Stimulated activated naive CD8-positive, alpha-beta T cell treated with anti-CD3 and anti-CD28 coated beads, Interleukin-15, amount 100 ng/mL, for 72 hours (primary cell): ENCODE measurements around the gene SLIT3.

Experiments used
- ATAC-seq: fragments of 150-1000 bp; cut with Tn5 transposase; 2 replicates; pipeline ENCODE4 v1.10.0; 2021; ENCODE audit warnings: mild to moderate bottlenecking, moderate library complexity
- DNase-seq, 2 donors: peaks; one replicate each; pipeline ENCODE4 v3.0.0; 2021 to 2022
- H3K27ac Mint-ChIP-seq, 2 donors: one replicate each; pipeline ENCODE4 v1.8.0; 2022; ENCODE audit warnings: mild to moderate bottlenecking in 2 of 2, mixed read lengths in 2 of 2, moderate library complexity in 2 of 2
- H3K27me3 Mint-ChIP-seq: one replicate; pipeline ENCODE4 v1.8.0; 2022; ENCODE audit warnings: mixed read lengths
- H3K4me1 Mint-ChIP-seq: one replicate; pipeline ENCODE4 v1.8.0; 2022; ENCODE audit warnings: mild to moderate bottlenecking, mixed read lengths
- H3K4me3 Mint-ChIP-seq, 2 donors: one replicate each; pipeline ENCODE4 v1.8.0; 2022; ENCODE audit warnings: mild to moderate bottlenecking in 2 of 2, mixed read lengths in 2 of 2, moderate library complexity in 1 of 2
- H3K9me3 Mint-ChIP-seq, 2 donors: one replicate each; pipeline ENCODE4 v1.8.0; 2022; ENCODE audit warnings: mixed read lengths in 2 of 2

The SLIT3 gene

DNA sequence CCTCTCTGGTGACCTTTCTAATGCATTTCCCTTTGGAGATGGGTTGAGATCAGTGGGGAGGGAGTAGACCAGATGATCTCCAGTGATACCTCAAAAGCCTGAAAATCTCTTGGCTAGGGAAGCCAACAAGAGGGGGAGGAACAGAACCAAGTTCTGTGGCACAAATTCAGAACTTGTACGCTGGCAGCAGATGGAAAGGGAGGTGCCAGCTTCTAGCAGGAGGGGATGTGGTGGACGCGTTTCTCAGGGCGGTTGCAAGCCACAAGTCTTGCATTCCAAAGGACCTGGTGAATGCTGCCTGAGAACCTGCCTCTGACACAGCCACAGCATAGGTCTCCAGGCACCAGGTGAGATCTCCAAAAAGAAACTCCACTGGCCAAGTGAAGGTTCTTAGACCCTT is 13.4 kb downstream of the SLIT3 start:
- Mint-ChIP-seq H3K27ac (no peak overlapping the region), H3K27me3 (no peaks in the 10 kb centered on the region), H3K4me3 (no peak overlapping the region), H3K9me3 (peaks cover 0 to 28% of the 10 kb centered on the region in 2 donors), H3K4me1 (no peaks in the 10 kb centered on the region)
- no peak for ATAC-seq
- no peak for DNase-seq

DNA sequence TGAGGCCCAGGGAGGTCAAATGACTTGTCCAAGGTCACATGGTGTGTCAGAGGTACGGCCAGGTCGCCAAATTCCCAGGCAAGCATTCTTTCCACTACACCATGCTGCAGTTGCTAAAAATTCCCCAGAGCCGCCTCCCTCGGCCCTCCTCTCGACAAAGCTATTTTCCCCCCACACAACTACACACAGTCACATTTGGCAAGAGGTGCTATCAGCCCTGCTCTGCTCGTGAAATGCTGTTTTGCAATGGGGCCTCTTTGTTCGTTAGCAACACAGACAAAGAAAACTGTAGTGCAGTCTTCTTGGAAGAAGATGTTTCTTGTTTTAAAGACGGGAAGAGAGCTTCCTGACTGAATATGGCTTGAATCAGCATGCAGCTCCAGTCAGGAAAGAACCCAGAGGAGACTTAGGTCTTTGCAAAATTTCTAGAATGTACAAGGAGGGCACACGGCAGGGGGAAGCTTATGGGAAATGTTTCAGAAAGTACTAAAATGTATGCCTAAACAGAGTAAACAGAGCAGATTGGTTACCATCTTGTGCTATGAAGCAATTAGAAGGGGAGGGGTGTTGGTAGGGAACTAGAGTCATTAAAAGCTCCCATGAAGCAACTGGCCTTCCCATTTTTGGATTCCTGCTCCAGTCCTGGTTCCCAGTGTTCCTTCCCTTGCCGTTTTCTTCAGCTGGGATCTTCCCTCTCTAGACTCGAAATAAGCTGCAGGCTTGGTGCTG is 14.2 kb downstream of the SLIT3 start:
- H3K9me3 Mint-ChIP-seq = peaks cover 0 to 28% of the 10 kb centered on the region in 2 donors

DNA sequence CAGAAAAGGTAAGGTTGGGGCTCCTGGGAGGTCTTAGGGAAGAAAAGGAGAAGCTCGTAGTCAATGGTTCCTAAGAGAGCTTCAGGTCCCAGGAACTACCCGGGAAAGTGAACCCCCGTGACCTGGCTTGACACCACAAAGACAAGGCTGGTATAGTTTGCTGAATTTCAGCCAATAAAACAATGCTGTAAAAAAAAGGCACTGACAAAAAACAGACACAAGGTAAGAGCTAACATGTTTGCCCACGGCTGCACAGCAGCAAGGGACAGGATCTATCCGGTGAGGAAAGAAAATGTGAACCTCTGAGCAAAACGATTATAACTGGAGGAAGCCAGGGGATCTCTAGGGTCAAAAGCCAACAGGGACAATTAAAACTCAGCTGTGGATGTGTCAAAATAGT is 17.1 kb downstream of the SLIT3 start:
- Mint-ChIP-seq H3K4me3 (no peak overlapping the region), H3K27ac (no peak overlapping the region), H3K4me1 (no peaks in the 10 kb centered on the region), H3K9me3 (peaks cover 0 to 28% of the 10 kb centered on the region in 2 donors), H3K27me3 (no peaks in the 10 kb centered on the region)
- no peak for DNase-seq
- ATAC-seq = no peak

More for the DNA sequence above, 14.2 kb downstream of the SLIT3 start:
- Mint-ChIP-seq H3K4me3 (no peak overlapping the region), H3K4me1 (no peaks in the 10 kb centered on the region), H3K27ac (no peak overlapping the region), H3K27me3 (no peaks in the 10 kb centered on the region)
- DNase-seq (no peak), ATAC-seq (no peak)

DNA sequence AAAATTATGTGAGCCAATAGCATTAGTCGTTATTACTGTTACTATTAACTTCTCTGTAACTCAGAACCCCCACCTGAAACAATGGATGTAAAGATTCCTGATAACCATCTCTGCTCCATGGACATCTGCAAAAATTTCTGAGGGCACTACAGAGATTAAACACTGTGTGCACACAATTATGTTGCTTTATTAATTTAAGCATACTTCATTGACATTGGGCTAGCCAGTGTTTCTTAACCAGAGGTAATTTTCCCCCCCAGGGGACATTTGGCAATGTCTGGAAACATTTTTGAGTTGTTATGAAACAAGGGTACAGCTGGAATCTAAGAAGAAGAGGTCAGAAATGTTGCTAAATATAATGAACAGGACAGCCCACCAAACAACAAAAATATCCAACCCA is 19.3 kb downstream of the SLIT3 start:
- peaks cover 0 to 19% of the 10 kb centered on the region in 2 donors for H3K9me3 Mint-ChIP-seq
- H3K27ac Mint-ChIP-seq = no peak overlapping the region
- H3K4me1 Mint-ChIP-seq = no peaks in the 10 kb centered on the region
- ATAC-seq = no peak
- DNase-seq = no peak
- no peak overlapping the region for H3K4me3 Mint-ChIP-seq
- no peaks in the 10 kb centered on the region for H3K27me3 Mint-ChIP-seq

DNA sequence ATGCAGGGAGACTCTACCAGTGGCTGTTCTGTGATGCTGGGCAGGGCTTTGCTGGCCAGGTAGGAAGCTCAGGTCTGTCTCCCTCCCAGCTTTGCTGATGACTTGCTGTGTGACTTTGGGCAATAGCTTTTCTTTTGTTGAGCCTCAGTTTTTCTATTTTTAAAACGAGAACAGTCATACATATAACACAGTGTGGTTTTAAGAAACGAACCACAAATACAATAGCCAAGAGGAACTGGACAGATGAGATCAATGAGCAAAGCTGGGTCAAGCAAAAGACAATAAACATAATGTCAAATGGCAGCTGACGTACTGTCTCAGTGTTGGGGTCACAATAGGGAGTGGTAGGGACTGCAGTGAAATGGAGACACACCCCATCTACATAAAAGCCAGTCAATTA is 20.2 kb downstream of the SLIT3 start:
- no peak overlapping the region for H3K27ac Mint-ChIP-seq

DNA sequence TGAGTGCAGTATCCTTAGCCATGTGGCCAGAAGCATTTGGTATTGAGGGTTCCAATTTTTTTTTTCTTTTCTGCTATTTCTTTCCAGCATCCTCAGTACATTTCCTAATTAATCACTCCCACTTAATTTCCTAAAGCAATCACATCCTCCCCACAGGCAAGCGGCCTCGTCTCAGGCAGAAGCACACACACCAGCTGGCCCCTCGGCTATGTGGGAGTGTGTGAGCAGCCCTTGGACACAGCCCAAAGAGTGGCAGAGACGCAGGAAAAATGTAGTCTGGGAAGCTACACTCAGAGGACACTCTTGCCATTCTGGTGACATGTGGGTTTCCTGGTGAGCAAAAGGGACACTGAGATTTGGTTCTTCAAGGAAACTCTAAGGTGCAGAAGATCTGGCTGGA is 20.7 kb downstream of the SLIT3 start:
- H3K27me3 Mint-ChIP-seq = no peaks in the 10 kb centered on the region
- no peak overlapping the region for H3K4me3 Mint-ChIP-seq
- DNase-seq (no peak), ATAC-seq (no peak)
- peaks cover 0 to 11% of the 10 kb centered on the region in 2 donors for H3K9me3 Mint-ChIP-seq
- no peaks in the 10 kb centered on the region for H3K4me1 Mint-ChIP-seq
- no peak overlapping the region for H3K27ac Mint-ChIP-seq

More for the DNA sequence above, 20.2 kb downstream of the SLIT3 start:
- no peak overlapping the region for H3K4me3 Mint-ChIP-seq
- H3K9me3 Mint-ChIP-seq = peaks cover 0 to 15% of the 10 kb centered on the region in 2 donors
- H3K4me1 Mint-ChIP-seq = no peaks in the 10 kb centered on the region
- no peak for ATAC-seq
- H3K27me3 Mint-ChIP-seq = no peaks in the 10 kb centered on the region
- no peak for DNase-seq

DNA sequence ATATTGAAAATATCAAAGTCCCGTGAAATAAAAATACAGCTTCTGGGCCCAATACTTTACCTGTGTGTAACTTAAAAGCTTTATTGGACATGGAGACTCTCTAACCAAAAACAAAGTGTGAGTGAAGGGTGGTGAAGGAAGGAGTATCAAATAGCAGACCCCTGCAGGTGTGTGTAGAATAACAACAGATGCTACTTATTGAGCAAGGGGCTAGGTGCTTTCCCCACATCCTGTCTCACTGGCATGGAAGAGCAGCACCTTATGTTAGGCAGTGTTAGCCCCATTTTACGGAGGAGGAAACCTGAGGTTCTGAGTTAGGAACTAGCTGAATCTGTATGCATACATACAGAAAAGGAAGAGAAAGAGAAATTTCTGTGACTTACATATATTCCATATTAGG is 21.8 kb downstream of the SLIT3 start:
- Mint-ChIP-seq H3K9me3 (peaks cover 0 to 10% of the 10 kb centered on the region in 2 donors), H3K4me3 (no peak overlapping the region), H3K27ac (no peak overlapping the region)

DNA sequence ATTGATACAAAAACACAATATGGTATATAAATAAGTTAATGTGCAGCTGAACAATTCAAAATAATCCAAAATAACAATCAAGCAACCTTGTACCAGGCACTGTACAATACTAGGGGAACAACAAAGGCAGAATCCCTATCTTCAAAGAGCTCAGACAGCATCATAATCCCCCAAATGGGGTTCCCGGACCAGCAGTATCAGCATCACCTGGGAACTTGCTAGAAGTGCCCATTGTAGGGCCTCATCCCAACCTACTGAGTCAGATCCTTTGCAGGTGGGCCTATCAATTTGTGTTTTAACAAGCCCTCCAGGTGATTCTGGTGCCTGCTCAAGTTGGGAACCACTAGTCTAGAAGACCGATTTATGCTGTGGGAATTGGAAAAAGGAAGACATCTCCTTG is 27.1 kb downstream of the SLIT3 start:
- no peak overlapping the region for H3K4me3 Mint-ChIP-seq
- no peaks in the 10 kb centered on the region for H3K4me1 Mint-ChIP-seq
- no peak for ATAC-seq

More for the DNA sequence above, 21.8 kb downstream of the SLIT3 start:
- ATAC-seq (no peak), DNase-seq (no peak)
- Mint-ChIP-seq H3K4me1 (no peaks in the 10 kb centered on the region), H3K27me3 (no peaks in the 10 kb centered on the region)

DNA sequence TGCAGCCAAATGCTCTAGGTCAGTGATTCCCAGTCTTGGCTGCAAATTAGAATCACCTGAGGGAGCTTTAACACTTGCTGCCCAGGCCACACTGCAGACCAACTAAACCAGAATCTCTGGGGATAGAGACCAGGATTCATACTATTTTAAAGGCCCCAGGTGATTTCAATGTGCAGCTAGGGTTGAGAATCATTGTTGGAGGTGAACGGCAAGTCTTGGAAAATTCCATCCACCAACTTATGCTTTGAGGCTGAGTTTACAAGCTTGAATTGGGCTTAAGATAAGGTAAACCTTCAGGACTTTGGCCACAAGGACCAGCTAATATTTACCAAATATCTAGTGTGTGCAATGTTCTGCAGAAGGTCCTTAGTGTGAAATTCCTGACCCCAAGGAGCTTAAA is 27.5 kb downstream of the SLIT3 start:
- Mint-ChIP-seq H3K9me3 (no peaks in the 10 kb centered on the region), H3K4me1 (no peaks in the 10 kb centered on the region), H3K27me3 (no peaks in the 10 kb centered on the region), H3K4me3 (no peak overlapping the region), H3K27ac (no peak overlapping the region)
- ATAC-seq (no peak), DNase-seq (no peak)

More for the DNA sequence above, 27.1 kb downstream of the SLIT3 start:
- no peaks in the 10 kb centered on the region for H3K27me3 Mint-ChIP-seq
- H3K27ac Mint-ChIP-seq = no peak overlapping the region
- H3K9me3 Mint-ChIP-seq = no peaks in the 10 kb centered on the region
- DNase-seq = no peak

DNA sequence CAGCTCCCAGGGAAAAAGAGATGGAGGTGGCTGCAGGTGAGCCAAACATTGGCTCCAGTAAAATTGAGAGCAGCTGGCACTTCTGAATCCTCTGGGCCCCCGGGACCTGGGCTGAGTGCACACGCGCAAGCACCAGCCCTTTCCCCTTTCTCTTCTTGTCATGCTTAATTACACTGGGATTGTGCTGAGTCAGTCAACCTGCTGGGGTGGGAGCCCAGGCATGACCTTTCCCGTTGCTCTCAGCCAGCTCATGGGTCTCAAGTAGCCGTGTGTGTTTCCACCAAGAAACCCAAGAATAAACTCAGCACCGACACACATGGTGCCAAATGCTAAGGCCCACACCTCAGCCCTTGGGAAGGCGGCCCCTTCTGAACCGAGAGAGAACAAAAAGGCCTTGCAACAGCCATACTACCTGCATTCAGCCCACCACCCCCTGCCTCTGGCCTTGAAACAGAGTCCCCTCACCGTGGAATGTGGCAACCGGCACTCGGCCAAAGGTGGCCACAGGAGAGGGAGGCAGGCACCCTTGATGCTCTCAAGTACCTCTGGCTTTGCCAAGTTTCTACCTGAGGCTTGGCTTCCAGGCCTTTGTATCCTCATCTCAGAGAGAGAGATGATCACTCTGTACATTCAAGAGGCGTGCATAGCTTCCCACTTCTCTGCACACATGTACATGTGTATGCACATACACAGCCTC is 28.1 kb downstream of the SLIT3 start:
- no peaks in the 10 kb centered on the region for H3K4me1 Mint-ChIP-seq
- no peaks in the 10 kb centered on the region for H3K27me3 Mint-ChIP-seq
- H3K4me3 Mint-ChIP-seq = no peak overlapping the region
- H3K27ac Mint-ChIP-seq = peak overlapping the region in 1 of 2 donors; percentile 7
- DNase-seq = no peak
- ATAC-seq = no peak
- H3K9me3 Mint-ChIP-seq = no peaks in the 10 kb centered on the region

DNA sequence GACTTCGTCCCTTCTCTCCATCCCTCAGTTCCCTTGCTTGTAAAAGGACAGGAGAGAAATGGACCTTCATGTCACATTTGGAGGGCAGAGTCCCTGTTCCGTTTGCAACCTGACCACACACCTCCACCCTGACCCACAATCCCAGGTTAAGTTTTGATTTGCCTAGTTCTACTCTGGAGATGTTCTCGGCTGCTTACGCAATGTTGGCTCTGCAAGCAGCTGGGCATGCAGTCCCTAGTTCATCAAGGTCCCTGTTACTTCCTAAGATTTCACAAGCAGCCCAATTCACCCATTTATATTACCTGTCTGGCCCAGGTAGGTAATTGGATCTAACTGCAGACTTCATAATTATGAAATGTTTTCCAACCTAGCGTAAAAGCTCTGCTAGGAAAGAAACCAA is 28.8 kb downstream of the SLIT3 start:
- no peak for DNase-seq
- ATAC-seq = no peak
- Mint-ChIP-seq H3K9me3 (no peaks in the 10 kb centered on the region), H3K4me1 (no peaks in the 10 kb centered on the region), H3K4me3 (no peak overlapping the region), H3K27ac (peak overlapping the region in 1 of 2 donors; percentile 69), H3K27me3 (no peaks in the 10 kb centered on the region)

DNA sequence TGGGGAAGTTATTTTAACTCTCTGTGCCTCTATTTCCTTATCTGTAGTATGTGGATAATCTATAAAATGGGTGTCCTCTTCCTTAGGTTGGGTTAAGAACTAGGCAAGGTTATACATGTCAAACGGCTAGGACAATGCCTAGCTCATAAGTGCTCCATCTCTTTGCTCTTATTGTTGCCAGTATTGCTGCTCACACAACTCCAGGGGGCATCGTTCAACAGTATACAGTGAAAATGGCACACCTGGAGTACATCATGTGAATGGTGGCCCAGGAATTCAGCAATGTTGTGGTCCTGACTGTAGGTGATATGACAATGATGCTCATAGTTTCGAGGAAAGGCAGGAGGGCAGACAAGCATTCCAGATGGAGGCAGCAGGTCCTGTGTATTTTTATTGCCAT is 30.1 kb downstream of the SLIT3 start:
- Mint-ChIP-seq H3K4me1 (no peaks in the 10 kb centered on the region), H3K27me3 (no peaks in the 10 kb centered on the region), H3K27ac (no peak overlapping the region), H3K9me3 (no peaks in the 10 kb centered on the region), H3K4me3 (no peak overlapping the region)
- DNase-seq (no peak), ATAC-seq (no peak)

DNA sequence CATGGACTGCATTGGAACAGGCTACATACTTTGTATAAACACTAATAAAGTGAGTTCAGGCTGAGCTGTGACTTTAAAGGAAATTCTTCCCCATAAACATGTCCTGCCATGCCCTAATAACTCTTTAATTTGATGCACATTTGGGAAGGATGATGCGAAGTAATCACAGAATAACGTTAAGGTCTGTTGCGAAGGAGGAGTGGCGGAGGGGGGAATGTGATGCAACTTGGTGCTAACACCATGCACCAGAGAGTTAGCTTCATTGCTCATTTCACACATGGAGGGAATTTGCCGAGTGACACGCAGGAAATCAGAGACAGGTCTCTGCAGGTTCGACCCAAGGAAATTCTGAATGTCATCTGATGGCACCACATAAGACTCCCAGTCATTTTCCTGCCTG is 32.9 kb downstream of the SLIT3 start:
- no peak overlapping the region for H3K4me3 Mint-ChIP-seq
- H3K9me3 Mint-ChIP-seq = no peaks in the 10 kb centered on the region
- no peak for DNase-seq
- H3K27me3 Mint-ChIP-seq = no peaks in the 10 kb centered on the region
- peak overlapping the region in 1 of 2 donors; percentile 67 for H3K27ac Mint-ChIP-seq
- ATAC-seq = no peak
- H3K4me1 Mint-ChIP-seq = no peaks in the 10 kb centered on the region

DNA sequence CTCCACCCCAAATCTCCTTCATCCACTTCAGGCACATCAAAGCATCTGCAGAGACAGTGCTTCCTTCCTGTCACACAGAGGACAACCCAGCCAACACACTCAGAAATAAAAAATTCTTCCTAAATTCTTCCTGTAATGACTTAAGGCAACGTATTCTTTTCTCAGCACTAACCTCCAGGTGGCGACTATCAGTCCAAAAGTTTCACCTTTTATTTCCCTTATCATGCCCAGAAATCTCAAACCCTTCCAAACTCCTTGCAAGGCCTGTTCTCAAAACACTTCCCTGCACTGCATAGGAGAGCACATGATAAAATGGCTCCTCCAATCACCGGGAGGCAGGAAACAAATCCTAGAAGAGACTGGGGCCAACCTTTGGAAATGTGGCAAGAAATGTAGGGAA is 35.1 kb downstream of the SLIT3 start:
- no peak overlapping the region for H3K4me3 Mint-ChIP-seq
- H3K27ac Mint-ChIP-seq = no peak overlapping the region
- ATAC-seq = no peak
- no peak for DNase-seq
- H3K27me3 Mint-ChIP-seq = peaks cover 7% of the 10 kb centered on the region
- no peaks in the 10 kb centered on the region for H3K9me3 Mint-ChIP-seq
- no peaks in the 10 kb centered on the region for H3K4me1 Mint-ChIP-seq

DNA sequence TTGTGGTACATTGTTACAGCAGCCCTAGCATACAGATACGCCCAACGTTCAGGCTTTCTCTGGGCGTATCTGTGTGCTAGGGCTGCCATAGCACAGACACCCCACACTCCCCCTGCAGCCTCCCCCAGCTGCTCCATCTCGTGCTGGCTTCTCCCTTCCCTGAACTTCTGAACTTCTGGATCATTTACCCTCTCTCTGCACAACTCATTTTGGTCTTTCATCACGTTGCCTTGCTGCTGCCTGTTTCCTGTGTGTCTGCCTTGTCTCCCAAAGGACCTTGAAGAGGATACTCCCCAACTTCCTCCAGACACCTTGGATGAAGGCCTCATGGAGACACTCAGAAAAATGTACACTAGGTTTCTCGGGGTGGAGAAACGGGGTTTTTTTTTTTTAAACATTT is 37.3 kb downstream of the SLIT3 start:
- Mint-ChIP-seq H3K4me1 (no peaks in the 10 kb centered on the region), H3K27ac (no peak overlapping the region), H3K4me3 (no peak overlapping the region), H3K9me3 (no peaks in the 10 kb centered on the region), H3K27me3 (peaks cover 7% of the 10 kb centered on the region)
- DNase-seq (no peak), ATAC-seq (no peak)

DNA sequence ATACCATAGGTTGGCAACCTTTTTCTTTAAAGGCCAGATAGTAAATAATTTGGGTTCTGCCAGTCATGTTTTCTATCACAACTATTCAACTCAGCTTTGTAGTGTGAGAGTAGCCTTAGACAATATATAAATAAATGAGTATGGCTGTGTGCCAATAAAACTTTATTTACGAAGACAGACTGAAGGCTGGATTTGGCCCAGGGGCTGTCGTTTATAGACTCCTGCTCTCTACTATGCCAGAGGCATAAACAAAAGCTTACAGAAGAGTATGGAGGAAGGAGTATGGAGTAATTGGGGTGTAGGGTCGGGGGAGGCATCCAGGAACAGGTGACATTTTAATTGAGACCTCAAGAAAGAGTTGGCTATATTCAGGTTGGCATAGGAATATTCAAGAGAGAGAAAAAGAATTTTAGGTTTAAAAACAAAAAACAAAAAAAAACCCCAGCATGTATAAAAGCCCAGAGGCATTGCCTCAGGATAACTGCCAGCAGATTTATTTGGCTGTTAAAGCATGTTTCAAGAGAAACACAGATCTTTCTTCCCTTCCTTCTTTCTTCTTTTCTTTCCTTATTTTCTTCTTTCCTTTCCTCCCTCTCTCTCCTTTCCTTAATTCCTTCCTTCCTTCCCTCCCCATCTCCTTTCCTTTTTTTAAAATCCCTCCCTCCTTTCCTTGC is 39.9 kb downstream of the SLIT3 start:
- H3K27me3 Mint-ChIP-seq = peaks cover 7% of the 10 kb centered on the region
- no peak overlapping the region for H3K4me3 Mint-ChIP-seq
- H3K9me3 Mint-ChIP-seq = no peaks in the 10 kb centered on the region
- DNase-seq (no peak), ATAC-seq (no peak)
- H3K27ac Mint-ChIP-seq = no peak overlapping the region
- no peaks in the 10 kb centered on the region for H3K4me1 Mint-ChIP-seq
